LoVo (cell line): ENCODE measurements around the gene XPA.
"Not testable (repeated sequence)": the region's sequence is repeated elsewhere in the genome, so short reads cannot be mapped to it uniquely, and the experiment has no call there.

Source experiments
- DNase-seq: peaks from one replicate; pipeline ENCODE4 v3.0.0-alpha.2; 2016; ENCODE audit warnings: low spot score

Gene XPA

DNA sequence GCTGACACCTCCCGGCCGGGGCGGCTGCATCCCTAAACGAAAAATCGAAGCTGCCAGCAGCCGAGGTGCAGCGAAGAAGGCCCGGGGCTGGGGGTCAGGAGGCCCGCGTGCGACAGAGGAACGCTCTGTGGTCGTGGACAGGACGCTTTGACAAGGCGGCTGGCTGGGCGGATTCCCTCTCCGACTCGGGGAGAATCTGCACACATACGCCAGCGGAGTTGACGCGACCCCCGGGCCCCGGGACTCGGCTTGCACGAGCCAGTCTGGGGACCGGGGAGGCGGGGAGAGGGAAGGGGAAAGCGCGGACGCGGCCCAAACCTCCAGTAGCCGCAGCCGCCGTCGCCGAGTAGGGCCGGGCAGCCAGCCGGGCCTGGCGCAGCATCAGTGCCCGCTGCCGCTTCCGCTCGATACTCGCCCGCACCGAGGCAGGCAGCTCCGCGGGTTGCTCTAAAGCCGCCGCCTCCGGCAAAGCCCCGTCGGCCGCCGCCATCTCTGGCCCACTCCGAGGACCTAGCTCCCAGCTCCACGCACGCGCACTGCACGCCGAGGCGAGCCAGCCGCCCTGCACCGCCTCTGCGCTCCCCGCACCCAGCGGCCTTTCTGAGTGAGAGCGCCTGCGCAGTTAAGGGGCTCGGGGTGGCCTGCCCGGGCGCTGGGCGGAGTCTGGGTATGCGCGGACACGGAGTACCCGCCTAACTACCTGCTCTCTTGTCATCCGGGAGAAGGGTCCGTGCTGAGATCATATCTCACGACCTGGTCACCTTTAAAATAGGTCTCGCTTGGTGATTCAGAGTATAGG lies at the start of gene XPA:
XPA (minus strand) TSS at position 538 of the 799 bp plus-strand sequence; CDS start at position 490, 48 bp downstream.
- DNase-seq = peak; percentile 97

DNA sequence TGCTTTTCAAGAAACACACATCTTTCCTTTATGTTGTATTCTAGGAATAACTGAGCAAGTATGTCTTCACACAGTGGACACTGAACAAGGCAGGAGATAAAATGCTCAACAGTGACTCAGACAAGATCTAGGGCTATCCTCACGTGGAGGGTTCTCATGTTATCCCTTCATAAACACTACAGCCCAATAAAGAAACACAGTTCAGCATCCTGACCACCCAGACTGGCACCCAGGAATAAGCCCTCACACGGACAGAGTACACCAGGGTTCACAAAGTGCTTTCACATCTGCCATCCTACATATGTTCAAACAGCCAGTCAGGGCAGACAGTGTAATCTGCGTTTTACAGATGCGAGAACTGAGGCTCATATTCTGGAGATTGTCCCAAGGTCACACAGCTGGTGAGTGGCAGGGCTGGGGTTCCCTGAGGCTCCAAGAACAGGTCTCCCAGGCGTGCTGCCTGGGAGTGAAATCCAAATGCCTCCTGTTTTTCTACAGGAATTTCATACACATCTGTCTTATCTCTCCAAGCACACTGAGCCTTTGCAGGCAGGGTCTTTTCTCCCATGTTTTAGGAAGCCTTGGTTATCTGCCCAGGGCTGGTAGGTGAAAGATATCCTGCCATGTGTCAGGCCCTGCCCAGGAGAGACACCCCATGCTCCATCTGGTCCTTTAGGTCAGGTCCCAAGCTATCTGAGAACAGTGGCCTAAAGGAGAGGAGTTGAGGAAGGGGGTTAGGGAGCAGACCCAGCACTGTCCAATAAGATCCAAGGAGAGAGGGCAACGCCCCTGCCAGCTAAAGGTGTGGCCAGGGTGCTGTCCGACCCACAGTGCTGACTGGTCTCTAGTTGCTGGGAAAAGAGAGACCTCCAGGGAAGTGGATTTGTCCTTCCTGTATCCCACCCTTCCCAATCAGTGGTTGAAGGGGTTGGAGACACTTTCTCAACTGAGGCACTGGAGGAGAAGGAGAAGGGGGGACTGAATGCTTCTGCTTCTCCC lies 47.9 kb upstream of the XPA start:
- DNase-seq = no peak

DNA sequence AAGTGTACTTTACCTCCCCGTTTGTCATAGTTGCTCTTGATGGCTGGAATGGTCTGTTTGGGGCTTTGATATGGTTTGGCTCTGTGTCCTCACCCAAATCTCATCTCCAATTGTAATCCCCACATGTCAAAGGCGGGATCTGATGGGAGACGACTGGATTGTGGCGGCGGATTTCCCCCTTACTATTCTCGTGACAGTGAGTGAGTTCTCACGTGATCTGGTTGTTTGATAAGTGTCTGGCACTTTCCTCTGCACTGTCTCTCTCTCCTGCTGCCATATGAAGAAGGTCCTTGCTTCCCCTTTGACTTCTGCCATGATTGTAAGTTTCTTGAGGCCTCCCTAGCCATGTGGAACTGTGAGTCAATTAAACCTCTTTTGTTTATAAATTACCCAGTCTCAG lies 46.9 kb upstream of the XPA start:
- DNase-seq = not testable (repeated sequence)

DNA sequence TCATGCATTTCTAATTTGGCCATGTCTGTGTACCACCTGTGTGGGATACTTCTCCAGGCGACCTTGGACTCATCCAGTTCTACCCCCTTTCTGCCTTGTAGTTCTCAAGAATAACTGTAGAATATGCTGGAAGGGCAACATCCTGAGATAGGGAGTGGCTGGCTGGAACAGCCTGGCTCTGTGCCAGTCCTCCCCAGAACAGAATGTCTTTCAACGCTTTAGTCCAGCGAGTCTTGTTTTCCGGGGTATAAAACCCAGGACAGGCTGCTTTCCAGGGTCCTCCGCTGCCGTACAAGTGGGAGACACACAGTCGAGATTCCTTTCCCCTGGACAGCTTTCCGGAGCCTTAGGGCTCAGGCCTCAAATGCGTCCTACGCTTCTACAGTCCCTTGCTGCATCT lies 45.4 kb upstream of the XPA start:
- no peak for DNase-seq

DNA sequence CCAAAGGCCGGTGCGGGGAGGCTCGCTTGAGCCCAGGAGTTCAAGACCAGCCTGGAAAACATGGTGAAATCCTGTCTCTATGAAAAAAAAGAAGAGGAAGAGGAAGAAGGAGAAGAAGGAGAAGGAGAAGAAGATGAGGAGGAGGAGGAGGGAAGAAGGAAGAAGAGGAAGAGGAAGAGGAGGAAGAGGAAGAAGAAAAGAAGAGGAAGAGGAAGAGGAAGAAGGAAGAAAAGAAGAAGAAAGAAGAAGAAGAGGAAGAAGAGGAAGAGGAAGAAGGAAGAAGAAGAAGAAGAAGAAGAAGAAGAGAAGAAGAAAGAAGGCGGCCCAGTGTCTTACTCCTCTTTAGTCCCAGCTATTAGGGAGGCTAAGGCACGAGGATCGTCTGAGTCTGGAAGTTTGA lies 44.8 kb upstream of the XPA start:
- DNase-seq = no peak

DNA sequence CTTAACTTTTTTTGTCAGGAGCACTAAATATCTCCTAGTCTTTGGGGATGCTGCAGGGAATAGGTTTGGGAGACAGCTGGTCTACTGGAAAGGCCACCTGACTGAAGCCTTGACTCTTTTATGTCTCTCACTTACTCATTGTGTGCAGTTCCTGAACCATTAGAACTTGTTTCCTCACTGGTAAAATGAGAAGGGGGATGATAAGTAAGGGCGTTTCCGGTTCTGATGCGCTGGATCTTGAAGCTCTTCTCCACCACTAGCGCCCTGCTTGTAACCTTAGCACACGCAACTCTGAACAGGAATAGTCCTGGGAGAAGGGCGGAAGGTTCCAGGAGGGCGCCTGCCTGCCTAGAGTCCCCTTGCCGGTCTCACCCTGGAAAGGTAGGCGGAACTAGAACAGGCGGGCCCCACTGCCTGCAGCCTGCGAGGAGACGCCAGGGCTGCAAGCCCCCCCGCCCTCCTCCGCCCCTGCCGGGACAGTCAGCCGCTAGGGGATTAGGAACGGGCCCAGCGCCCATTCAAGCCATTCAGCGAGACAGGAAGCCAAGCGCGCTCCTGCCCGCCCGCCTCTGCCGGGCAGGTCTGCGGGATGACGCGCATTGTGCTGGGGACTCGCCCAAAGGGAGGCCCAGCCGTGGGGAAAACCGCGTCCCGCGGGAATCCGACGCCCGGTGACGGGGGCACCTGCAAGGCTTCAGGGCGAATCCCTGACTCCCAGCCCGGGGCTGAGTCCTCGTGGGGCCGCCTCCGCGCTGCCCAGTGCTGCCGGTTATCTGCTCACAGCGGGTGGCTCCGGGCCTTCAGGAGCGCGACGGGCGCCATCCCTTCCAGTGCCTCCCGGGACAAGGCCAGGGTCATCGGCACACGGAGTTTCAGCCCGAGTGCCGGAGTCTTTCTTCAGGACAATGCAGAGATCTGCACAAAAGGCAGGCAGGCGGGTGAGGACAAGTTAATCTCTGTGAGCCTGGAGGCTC lies 44.0 kb upstream of the XPA start:
- DNase-seq = no peak

DNA sequence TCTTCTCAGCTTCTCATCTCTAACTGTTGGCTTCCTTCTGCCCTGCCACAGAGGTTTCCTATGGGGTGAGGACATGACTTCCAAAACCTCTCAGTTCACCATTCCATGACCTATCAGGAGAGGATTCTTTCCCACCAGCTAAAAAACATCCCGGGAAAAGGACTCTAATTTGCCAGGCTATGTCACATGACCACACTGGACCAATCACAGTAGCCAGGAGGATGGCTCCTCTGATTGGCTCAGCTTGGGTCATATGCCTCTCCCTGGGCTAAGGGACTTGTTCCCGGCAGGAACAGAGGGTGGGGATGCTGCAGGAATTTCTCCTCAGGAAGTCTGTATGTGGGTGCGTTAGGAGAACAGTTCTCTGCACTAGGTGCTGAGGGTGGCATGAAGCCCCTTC lies 40.3 kb upstream of the XPA start:
- no peak for DNase-seq

DNA sequence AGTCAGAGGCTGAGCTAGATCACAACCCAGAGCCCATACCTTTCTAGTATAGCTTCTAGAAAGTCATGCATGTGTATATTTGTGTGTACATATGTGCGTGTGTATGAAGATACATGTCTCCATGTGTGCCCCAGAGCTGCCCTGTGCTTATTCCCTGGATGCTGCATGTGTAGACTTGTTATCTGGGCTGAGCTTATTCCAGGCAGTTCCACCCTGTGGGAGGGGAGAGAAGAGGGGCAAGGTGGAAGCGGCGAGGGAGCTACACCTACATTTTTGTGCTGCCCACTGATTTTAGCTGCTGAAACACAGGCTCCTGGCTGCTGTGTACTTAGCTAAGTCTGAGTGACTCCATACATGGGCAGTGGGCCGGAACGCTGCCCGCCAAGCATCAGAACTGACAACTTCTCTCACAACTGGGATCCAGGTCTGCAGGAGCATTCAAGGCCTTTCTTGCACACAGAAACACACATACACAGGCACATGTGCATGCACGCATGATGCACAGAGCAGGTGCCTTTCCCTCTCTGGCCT lies 38.0 kb upstream of the XPA start:
- DNase-seq = no peak

DNA sequence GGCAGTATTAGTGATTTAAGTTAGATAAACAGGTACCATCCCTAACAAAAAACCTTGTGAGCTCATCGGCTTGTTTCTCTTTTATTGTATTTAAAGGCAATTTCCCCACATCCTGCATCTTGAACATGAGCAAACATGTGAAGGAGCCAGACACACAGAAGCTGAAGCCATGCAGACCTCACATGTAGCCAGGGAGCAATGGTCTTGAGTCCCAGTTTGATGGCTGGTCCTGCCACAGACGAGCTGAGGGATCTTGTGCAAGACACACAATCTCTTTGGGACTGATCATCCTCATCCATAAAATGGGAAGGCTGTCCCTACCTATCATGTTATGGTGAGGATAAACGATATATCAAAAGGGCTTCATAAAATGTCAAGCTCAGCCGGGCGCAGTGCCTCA lies 29.6 kb upstream of the XPA start:
- DNase-seq = no peak

DNA sequence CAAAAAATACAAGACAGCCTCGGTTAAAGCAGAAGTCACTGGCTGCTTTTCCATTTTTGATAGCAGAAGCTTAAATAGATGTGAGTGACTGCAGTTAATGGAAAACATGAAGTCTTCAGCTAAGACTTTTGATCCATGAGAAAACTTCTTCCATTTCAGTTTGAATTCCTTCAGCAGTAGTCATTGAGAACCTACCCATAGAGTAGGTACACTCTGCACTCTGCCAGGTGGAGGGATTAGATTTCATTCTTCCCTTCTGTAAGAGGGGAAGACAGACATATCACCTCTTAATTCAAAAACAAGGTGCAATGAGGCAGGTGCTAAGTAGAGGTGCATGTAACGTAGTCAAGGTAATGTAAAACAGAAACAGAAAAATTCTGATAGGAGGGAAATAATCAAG lies 26.7 kb upstream of the XPA start:
- no peak for DNase-seq

DNA sequence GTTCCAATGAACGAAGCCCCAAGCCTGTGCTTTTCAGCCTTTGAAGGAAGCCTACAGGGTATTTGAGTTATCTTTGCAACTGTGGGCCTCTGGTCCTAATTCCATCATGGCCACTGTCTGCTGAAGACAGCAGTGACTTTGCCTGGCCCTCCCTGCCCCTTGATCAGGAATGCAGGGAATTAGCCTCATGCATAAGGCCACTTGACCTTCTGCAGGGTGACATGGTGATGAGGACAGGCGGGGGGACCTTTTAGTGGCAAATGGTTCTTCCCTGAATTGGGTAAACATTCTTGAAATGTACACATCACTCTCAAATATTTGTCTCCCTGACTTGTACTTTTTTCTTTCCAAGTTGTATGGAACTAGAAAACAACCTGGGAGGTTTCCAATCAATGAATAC lies 25.2 kb upstream of the XPA start:
- DNase-seq = no peak

DNA sequence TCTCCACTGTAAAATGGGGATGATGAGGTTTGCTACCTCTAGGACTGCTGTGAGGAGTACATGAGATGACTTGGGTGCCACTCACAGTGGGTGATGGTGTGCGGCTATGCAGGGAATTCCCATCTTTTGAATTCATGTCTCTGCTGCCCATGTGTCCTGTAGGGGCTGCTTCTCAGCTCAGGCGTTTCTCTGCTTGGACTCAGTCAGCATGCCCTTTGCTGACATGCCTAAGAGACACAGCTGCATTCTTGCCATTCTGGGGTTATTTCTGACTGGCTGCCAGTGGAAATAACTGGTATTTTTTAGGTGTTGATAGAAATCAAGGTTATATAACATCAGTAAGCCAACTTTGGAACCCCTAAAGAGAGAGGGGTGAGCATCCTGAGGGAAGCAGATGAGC lies 24.3 kb upstream of the XPA start:
- no peak for DNase-seq

DNA sequence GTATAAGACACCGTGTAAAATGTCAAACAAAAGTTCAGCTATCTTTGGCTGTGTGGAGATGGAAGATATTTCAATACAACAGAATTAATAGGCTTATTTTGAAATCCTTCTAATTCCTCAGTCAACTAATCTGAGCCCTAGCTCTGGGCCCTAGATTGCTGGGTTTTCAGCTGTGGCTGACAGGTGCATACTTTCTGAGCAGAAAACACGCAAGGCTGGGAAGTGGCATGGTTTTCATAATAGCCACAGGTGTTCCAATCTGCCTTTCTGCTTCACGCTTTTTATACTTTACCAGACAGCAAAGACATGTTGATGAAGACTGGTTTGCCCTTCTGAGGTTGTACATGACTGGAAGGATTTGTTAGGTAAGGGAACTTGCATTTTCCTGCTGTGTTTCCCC lies 20.7 kb upstream of the XPA start:
- no peak for DNase-seq

DNA sequence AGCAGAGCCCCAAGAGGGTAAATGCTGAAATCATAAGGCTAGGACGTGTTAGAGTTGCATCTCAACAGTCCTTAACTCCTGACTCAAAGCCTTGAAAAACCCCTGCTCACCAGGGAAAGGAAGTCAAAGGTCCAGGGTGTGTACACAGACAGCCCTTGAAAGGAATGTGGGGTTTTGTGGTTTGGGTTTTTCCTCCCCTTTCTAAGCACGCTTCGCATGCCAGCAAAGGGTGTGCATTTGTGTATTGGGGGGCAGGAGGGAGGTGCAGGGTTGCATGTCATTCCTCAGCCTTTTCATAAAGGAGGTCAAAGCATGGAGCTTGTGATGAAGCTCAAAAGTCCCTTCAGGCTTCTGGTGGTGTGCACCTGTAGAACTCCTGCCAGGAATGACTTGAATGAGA lies 17.3 kb upstream of the XPA start:
- DNase-seq = peak; percentile 90

DNA sequence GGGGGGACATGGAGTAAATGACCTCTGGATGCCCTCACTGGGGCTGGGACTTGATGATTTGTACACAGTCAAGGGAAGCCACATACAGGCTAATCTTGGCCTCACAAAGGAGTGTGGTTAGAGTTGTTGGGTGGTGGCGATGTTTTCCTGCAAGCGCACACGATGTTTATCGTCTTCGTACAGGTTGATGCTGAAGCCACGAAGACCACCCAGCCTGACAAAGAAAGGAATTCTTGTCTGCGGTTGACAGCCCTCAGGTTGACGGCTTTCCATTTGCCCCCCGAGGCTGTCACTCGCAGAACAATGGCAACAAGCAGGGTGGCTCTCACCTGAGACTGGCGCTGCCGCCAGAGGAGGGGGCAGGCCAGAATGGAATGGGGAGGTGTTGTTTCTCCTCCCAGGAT lies 14.1 kb upstream of the XPA start:
- DNase-seq = no peak

DNA sequence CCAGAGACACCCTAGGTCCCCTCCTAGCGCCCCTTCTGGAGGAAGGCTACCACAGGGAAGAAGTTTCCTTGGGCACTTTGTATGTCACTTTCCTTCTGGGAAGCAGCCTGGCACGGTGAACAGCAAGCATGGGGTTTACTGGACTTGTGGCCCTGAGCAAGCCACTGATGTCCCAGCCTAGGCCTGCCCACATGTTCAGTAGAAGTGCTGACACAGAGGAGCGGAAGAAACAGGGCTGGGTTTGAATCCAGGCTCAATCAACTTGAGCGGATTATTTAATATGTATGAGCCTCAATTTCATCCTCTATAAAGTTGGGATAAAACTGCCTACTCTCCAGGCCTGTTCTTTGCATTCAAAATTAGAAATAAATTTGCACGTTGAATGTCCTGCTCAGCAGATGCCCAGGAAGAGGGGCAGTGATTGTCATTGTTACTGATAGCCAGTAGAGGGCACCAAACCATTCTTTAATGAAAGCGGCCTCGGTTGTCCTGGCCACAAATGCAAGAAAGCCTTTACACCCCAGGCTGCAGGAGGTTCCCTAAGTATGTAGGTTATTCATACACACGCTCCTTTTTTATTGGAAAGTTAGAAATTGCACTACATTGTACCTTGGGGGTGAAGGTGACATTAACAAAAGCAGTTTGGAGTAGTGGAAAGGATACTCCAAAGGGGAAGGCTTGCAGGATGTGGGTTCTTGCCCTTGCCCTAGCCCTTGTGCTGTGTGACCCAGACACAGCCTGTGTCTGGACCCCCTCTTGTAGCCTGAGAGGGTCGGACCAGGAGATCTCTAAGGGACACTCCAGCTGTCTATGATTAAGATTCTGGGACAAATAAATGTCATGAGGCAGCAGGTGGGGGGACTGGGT lies 13.4 kb upstream of the XPA start:
- peak; percentile 86 for DNase-seq

DNA sequence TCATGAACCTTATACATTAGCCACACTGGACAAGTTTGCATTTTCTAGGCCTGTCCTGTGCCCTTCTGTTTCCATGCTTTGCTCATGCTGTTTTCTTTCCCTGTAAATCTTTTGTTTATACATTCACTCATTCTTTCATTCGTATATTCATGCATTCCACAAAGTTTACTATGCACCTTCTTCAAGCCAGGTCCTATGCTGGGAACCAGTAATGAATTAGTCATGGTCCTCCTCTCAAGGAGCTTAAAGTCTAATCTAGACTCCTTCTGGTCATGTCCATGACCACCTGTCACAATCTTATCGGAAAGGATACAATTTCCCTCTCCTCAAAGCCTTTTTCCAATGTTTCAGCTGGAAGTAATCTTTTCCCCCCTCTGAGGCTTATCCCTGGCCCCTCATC lies 9.1 kb upstream of the XPA start:
- DNase-seq = no peak

DNA sequence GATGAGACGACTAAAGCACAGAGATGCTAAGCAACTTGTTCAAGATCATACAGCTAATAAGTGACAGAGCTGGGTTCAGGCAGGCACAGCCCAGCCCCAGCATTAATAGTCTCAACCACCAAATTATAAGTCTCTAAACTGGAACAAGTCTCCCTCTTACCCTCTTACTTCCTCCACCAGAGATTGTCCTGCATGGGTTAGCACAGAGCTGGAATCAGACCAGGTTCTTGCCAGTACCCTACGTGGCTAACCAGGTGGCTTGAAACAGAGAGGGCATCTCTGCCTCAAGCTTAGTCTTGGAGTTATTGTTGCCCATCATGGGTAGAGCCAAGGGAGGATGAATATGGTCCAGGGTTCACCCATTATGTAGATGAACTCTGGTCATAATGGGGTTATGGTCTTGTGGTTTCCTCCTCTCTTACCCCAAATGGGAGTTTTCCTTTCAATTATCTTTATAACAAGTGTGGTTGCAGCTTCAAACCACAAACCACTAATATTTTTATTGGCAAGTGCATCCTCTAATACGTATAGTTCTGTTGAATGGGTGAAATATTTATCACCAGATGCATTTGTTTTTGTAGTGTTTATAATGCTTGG lies 8.3 kb upstream of the XPA start:
- DNase-seq = peak; percentile 18

DNA sequence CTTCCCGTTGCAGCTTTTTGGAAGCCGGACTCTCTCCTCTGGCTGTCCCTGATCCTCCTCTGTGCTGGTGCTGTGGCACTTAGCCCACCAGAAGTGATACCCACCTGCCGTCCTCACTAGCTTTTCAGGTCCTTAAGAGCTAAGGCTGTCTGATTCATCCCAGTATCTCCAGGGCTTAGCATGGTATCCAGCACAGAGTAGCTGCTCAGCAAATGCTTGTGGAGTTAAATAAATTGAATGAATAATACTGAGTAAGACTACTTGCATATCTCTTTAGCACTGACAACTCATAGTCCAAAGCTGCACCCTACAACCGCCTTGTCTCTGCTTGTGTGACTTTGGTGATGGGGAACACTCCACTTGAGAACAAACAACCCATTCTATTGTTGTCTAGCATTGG lies 7.7 kb upstream of the XPA start:
- DNase-seq = no peak

DNA sequence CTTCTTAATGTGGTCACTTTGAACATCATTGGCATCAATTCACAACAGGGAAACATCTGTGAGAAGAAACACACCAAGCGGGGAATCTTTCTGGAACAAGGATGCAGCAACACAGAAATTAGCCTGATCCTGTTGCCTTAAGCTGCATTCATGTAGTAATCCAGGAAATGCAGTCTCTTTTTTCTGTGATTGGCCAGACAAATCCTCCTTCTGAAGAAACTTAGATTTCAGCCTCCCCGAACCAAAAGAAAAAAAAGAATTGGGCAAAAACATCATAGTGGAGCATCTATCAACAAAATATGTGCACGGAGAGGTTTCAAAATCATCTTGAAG lies 7.2 kb upstream of the XPA start:
- no peak for DNase-seq
